Bronchial epithelial cell (primary cell): Measurements from ENCODE around the gene DNAJC12. TPM values are rescaled to one million over a fixed set of nuclear protein-coding genes. Genes with fewer than 3 reads are reported as not detected.
A peak's percentile ranks its signal among the peaks of the same experiment; 100 is the strongest.
"Not testable (repeated sequence)": the region's sequence is repeated elsewhere in the genome, so short reads cannot be mapped to it uniquely, and the experiment has no call there.

Experiments
- DNase-seq: peaks from one replicate; pipeline ENCODE4 v3.0.0-alpha.2; 2010; ENCODE audit warnings: low read depth
- FAIRE-seq: peaks from 2 replicates; lab custom pipeline; 2011; peaks lifted over from hg19 to GRCh38; lab: Jason Lieb, UNC
- H3K27me3 ChIP-seq: 2 replicates; pipeline ENCODE4 v1.5.1; 2011; ENCODE audit warnings: low read length; ENCODE audit not compliant: control insufficient read depth, insufficient read depth
- H3K36me3 ChIP-seq: 2 replicates; pipeline ENCODE4 v1.5.1; 2011; ENCODE audit warnings: low read length; ENCODE audit not compliant: control insufficient read depth, insufficient read depth
- H3K4me3 ChIP-seq: 2 replicates; pipeline ENCODE4 v1.5.1; 2011; ENCODE audit warnings: mild to moderate bottlenecking, low read depth, low read length, control low read depth
- CTCF ChIP-seq: IDR thresholded peaks from 2 replicates; pipeline ENCODE4 v1.5.1; 2011; ENCODE audit warnings: mild to moderate bottlenecking, moderate library complexity, low read length, control low read depth, inconsistent platforms; ENCODE audit not compliant: insufficient read depth, severe bottlenecking
- total RNA-seq: library from RNA; depleted of rRNA; stranded (reverse); fragments of >200 nt; gene quantifications from 2 replicates; pipeline ENCODE4 v1.2.1, GENCODE V29; 2014

Gene DNAJC12
- total RNA-seq, 1 donor from 2014 or later: not detected

- no peaks in the 10 kb centered on the region for H3K36me3 ChIP-seq
- TF ChIP-seq CTCF: no peak
- FAIRE-seq: no peak
- H3K27me3 ChIP-seq: no peaks in the 10 kb centered on the region
- no peak for DNase-seq
- H3K4me3 ChIP-seq: no peak overlapping the region
Observed at GRCh38 chr10:67836488-67836887, 1.5 kb downstream of the DNAJC12 start.

GRCh38 chr10:67835541-67836394 is 2.2 kb downstream of the DNAJC12 start:
- FAIRE-seq, H3K27me3 ChIP-seq, DNase-seq, H3K4me3 ChIP-seq, H3K36me3 ChIP-seq: not testable (repeated sequence)

- H3K4me3 ChIP-seq: no peak overlapping the region
- no peak for DNase-seq
- TF ChIP-seq CTCF: no peak
- H3K36me3 ChIP-seq: no peaks in the 10 kb centered on the region
- no peaks in the 10 kb centered on the region for H3K27me3 ChIP-seq
- no peak for FAIRE-seq
Observed at GRCh38 chr10:67834375-67834774, 3.6 kb downstream of the DNAJC12 start.

DNA sequence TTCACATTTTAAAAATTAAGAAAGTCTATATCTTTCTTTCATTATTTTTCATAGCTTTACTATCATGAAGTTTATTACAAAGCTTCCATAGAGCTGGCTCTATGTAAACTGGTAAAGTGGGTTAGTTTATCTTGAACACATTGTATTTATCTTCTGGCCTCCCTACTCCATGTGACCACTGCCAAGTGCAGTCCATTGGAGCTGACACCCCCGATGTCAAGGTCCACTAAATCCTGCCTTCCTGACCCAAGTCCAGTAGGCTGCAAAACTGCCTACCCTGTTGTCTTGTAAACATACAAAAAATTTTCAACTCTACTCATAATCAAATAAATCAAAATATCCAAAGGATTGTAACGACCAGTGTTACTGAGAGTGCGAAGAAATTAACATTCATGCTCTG is 10.2 kb downstream of the DNAJC12 start:
- Histone ChIP-seq H3K36me3 (no peaks in the 10 kb centered on the region), H3K27me3 (no peaks in the 10 kb centered on the region), H3K4me3 (no peak overlapping the region)
- DNase-seq: no peak
- FAIRE-seq: no peak
- TF ChIP-seq CTCF: no peak

DNA sequence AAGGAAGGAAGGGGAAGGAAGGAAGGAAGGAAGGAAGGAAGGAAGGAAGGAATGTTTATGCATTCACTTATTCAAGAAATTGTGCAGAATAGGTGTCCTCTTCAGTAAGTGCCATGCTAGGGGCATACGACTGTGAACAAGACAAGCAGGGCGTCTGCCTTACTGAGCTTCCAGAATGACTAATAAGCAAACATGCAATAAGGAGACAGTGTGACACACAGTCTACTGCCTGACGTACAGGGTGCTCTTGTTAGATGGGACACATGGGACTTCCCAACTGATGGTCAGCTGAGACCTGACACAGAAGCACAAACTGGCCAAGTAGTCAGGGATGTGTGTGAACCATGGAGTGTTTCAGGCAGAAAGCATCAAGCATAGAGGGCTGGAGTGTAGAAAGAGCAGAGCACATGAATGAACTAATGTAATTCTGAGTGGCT is 18.2 kb downstream of the DNAJC12 start:
- no peak overlapping the region for H3K4me3 ChIP-seq
- TF ChIP-seq CTCF: no peak
- FAIRE-seq: peak; percentile 90
- H3K27me3 ChIP-seq: no peaks in the 10 kb centered on the region
- DNase-seq: peak; percentile 94
- no peaks in the 10 kb centered on the region for H3K36me3 ChIP-seq

- Histone ChIP-seq H3K36me3 (no peaks in the 10 kb centered on the region), H3K4me3 (no peak overlapping the region), H3K27me3 (no peaks in the 10 kb centered on the region)
- peak; percentile 97 for DNase-seq
- no peak for FAIRE-seq
- TF ChIP-seq CTCF: no peak
Observed at GRCh38 chr10:67818323-67818722, 19.7 kb downstream of the DNAJC12 start.
